ENCODE results near the gene NR3C1.

NR3C1 gene

GRCh38 chr5:143233031-143233430, 170.5 kb downstream of the NR3C1 start:
- DNase-seq (ENCODE audit: low read depth), result no peak

GRCh38 chr5:143231973-143232812, 171.3 kb downstream of the NR3C1 start:
- DNase-seq (ENCODE audit: low read depth), result no peak

GRCh38 chr5:143231416-143231815, 172.1 kb downstream of the NR3C1 start:
- no peak for DNase-seq (ENCODE audit: low read depth)

GRCh38 chr5:143230676-143230996, 172.8 kb downstream of the NR3C1 start:
- no peak for DNase-seq (ENCODE audit: low read depth)

GRCh38 chr5:143229896-143230675, 173.4 kb downstream of the NR3C1 start:
- DNase-seq (ENCODE audit: low read depth), result no peak

GRCh38 chr5:143229426-143229895, 174.0 kb downstream of the NR3C1 start:
- DNase-seq (ENCODE audit: low read depth), result no peak

- DNase-seq (ENCODE audit: low read depth), result no peak
These were observed 174.7 kb downstream of the NR3C1 start for GRCh38 chr5:143228597-143229293.

All from CMK (cell line).